Stimulated activated CD8-positive, alpha-beta memory T cell treated with anti-CD3 and anti-CD28 coated beads, Interleukin-4, amount 100 ng/mL, for 4 hours (primary cell): ENCODE measurements around the gene FSIP2.

Experiments
- DNase-seq, 2 donors: peaks; one replicate each; pipeline ENCODE4 v3.0.0-alpha.2; 2020; ENCODE audit warnings: low read depth in 2 of 2, low spot score in 1 of 2

Gene FSIP2

GRCh38 chr2:185738679-185739472, at the start of gene FSIP2:
FSIP2 (plus strand) TSS chr2:185738804; CDS start chr2:185738895, 91 bp downstream.
- no peak for DNase-seq

- DNase-seq, result no peak
Measured at GRCh38 chr2:185689906-185690539, 48.6 kb upstream of the FSIP2 start.

GRCh38 chr2:185695711-185696235, 42.8 kb upstream of the FSIP2 start:
- DNase-seq, result no peak

- DNase-seq, result no peak
Measured at GRCh38 chr2:185700883-185701282, 37.7 kb upstream of the FSIP2 start.

GRCh38 chr2:185734658-185735057, 3.9 kb upstream of the FSIP2 start:
- no peak for DNase-seq

GRCh38 chr2:185736210-185736609, 2.4 kb upstream of the FSIP2 start:
- no peak for DNase-seq

- no peak for DNase-seq
Measured at GRCh38 chr2:185745864-185746859, 7.6 kb downstream of the FSIP2 start.

GRCh38 chr2:185757356-185757755, 18.8 kb downstream of the FSIP2 start:
- DNase-seq, result no peak

GRCh38 chr2:185771396-185771795, 32.8 kb downstream of the FSIP2 start:
- no peak for DNase-seq

GRCh38 chr2:185780890-185781289, 42.3 kb downstream of the FSIP2 start:
- no peak for DNase-seq

- DNase-seq, result no peak
Measured at GRCh38 chr2:185782223-185782769, 43.7 kb downstream of the FSIP2 start.

- DNase-seq, result no peak
Measured at GRCh38 chr2:185785156-185785555, 46.6 kb downstream of the FSIP2 start.

GRCh38 chr2:185785851-185786473, 47.4 kb downstream of the FSIP2 start:
- no peak for DNase-seq

- no peak for DNase-seq
Measured at GRCh38 chr2:185787227-185788145, 48.9 kb downstream of the FSIP2 start.

GRCh38 chr2:185790361-185790760, 51.8 kb downstream of the FSIP2 start:
- DNase-seq, result no peak

- DNase-seq, result no peak
Measured at GRCh38 chr2:185793532-185794345, 55.1 kb downstream of the FSIP2 start.

GRCh38 chr2:185796758-185797157, 58.2 kb downstream of the FSIP2 start:
- DNase-seq, result no peak

GRCh38 chr2:185802926-185803325, 64.3 kb downstream of the FSIP2 start:
- no peak for DNase-seq

GRCh38 chr2:185806783-185807182, 68.2 kb downstream of the FSIP2 start:
- no peak for DNase-seq
